ENCODE data around the gene CENPM. TPM values are rescaled to one million over a fixed set of nuclear protein-coding genes. Genes with fewer than 3 reads are reported as not detected.

CENPM gene
- polyA plus RNA-seq, 1 donor, result 5.3 TPM

DNA sequence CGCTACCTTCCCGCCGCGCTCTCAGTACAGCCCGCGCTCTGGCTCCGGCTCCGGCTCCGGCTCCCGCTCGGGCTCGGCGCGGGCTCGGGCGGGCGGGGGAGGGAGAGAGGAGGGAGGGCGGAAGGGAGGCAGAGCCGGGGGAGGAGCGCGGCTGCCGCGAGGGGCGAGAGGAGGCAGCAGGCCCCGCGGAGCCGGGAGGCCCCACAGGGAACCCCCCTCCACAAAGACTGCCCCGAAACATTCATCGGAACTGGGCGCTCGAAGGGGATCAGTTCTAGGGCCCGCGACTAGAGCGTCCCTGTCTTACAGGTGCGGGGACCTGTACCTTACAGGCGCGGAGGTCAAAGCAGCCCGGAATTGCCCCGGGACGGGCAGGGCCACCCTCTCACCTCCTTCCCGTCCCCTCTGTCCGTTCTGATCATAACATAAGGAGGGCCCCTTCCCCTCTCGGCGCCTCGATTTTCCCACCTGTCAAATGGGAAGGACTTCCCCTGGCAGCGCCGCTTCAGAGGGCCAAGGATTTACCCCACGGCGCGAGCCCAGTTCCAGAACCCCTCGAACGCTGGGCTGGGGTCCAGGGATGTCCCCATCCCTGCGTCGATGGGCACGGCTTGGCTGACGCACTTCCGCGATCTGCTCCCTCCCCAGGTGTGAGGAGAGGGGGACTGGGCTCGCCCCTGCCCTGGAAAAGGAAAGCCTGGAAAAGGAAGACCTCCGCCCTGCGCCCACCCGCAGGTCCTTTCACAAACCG is 31.7 kb downstream of the CENPM start, which contains the start of gene SHISA8:
Gene SHISA8, minus strand, starts transcription at position 40 of the 751 bp plus-strand sequence. CDS start 407 bp downstream, outside the sequence.
- DNase-seq (ENCODE audit: low read depth), result no peak

DNA sequence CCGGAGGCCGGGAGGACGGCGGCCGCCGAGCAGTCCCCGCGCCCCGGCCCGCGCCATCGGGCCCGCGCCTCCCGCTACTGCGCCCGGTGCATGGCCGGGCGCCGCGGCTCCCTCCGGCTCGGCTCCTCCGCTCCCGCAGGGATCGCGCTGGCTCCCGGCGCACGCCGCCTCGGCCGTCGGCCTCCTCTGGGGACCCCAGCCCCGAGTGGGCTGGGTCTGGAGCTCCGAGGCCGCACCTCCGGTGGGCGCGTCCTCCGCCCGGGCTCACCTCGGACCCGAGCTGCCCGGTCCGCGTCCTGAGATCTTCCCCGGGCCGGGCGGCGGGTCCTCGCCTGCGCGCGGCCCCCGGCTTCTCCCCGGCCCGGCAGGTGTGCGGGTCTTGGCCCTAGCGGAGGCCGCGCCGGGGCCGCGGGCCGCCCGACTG is 32.3 kb downstream of the CENPM start:
- no peak for DNase-seq (ENCODE audit: low read depth)

DNA sequence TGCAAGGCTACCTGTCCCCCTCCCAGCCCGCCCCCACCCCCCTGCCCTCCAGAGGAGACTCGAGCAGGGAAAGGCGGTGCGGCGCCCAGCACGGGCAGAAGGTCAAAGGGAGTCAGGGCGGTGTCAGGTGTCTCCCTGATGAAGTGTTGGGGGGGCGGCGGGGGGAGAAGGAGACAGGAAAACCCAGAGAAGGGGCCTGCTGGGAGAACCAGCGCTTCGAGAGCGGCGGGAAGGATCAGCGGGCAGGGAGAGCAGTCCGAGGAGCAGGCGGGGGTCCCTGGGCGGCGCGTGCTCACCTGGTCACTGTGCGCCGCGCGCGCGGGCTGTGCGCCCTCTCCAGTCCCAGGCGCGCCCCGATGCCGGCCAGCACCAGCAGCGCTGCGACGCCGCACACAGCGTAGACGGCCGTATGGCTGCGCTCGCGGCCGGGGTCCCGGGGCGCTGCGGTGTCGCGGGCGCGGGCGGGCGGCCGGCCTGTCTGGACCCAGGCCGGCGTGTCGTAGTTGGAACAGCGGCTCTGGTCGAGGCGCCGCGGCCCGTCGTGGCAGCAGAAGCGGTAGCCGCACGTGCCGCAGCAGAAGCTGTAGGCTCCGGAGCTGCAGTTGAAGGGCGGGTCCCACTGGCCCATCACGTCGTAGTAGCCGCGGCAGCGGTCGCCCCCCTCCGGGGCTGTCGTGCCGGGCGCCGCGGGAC is 33.0 kb downstream of the CENPM start:
- no peak for DNase-seq (ENCODE audit: low read depth)

DNA sequence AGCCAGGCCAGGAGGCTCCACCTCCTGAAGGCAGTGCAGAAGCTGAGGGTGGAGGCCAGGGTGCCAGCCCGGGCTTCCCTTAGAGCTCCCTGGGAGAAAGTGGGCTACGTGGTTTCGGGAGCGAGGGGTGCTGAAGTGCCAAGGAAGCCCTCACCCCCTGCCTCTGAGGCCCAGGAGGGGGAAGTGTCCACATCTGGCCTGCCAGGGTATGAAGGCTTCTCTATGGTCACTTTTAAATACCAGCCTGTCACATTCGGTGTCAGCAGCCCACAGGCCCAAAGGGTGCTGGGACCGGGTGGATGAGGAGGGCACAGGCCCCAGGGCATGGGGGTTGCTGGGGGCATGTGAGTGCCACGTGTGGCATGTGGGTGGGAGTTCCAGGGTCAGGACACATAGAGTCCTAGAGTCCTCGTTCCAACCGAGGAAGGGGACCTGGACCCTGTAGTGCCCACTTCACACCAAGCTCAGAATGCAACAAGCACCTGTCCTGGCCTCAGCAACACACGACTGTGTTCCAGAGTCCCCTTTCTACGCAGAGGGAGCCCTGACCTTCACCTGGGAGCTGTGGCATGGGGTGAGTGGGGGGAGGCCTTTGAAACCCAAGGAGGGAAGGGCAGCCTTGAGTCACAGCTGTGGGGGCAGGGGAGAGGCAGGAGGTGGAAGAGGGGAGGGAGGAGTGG is 33.8 kb downstream of the CENPM start:
- no peak for DNase-seq (ENCODE audit: low read depth)

DNA sequence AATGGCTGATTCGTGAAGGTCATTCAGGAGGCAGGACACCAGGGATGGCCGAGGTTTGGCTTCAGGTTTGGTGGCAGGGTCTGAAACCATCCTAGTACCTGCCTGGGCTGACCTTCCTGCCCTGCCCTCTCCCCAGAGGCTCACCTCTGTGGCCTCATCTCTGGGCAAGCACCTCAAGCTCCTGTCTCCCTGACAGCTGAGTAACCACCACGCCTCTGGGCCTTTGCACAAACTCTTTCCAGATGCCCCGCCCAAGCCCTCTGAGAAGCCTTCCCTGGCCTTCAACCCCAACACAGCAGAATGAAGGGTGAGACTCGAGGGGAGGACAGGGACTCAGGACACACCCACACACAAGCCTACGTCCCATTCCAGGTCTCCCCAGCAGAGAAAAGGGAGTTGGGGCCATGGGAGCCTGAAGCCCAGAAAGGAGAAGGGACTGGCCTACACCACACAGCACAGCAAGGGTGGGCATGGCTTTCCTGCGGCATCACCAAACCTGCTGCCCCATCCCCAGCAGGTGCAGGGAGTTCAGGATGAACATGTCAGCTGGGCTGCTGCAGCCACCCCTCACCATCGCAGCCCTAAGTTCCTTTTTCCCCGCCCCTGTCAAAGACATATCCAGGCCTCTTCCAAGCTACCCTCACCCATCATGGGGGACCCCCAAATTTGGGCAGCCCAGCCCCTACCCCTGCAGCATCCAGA is 34.5 kb downstream of the CENPM start:
- DNase-seq (ENCODE audit: low read depth), result no peak

DNA sequence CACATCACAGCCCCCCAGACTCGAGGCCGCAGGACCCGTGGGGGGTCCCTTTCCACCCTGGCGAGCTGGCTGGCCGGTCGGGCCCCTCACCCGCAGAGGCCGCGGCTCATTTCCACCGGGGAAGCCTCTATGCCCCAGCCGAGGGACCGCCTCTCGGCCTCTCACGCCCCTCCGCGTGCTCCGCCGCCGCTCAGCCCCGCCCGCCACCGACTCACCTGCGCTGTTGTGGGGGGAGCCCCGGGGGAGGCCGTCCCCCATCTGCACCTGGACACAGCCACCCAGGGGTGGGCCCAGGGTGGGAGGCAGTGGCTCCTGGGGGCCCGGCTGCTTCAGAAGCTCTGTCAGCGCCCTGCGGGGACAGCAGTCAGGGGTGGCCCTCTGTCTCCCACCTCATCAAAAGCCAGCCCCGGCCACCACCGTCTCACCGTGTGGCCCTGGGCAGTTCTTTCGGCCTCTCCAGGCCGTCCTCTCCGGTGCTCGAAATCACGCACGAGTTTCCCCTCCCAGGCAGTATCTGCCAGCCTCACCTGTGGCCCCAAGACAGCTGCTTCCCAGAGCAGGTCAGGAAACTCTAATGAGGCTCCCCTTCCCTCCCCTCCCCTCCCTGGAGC is 35.8 kb downstream of the CENPM start:
- DNase-seq (ENCODE audit: low read depth), result no peak

DNA sequence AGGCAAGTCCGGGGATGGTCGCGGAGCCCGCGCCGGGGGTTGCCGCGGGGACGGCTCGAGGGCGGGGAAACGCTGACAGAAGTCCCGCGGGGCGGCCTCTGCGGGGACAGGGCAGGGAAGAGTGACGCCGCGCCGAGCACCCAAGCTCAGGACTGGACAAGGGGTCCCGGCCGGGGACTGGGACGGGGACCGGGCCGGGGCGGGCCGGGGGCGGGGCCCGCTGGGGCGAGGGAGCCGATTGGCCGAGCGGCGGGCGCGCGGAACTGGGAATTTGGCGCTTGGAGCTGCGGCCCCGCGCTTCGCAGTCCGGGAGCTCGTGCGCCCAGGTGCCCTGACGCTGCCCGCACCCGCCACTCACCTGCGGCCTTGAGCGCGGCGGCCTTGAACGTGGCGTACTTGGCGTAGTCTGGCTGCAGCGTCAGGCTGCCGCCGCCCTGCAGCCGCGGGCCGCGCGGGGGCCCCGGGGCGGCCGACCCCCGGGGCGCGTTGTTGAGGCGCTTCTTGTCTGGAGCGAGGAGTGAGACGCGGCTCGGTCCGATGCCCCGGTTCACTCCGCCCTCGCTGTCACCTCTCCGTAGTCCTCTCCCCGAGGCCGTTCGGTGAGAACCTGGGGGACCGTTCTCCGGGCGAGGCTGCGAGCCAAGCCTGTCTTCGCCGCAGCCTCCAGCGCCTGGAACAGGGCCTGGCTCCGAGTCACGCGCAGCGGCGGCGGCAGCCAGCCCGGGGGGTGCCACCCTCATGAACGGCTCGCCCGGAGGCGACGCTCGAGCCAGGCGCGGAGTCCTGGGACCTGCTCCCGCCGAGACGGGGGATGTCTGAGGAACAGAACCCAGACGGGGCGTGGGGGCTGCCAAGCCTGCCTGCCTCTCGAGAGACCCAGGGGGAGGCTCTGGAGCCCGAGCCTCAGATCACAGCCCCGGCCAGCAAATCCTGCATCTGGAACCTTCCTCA is 36.6 kb downstream of the CENPM start:
- no peak for DNase-seq (ENCODE audit: low read depth)

DNA sequence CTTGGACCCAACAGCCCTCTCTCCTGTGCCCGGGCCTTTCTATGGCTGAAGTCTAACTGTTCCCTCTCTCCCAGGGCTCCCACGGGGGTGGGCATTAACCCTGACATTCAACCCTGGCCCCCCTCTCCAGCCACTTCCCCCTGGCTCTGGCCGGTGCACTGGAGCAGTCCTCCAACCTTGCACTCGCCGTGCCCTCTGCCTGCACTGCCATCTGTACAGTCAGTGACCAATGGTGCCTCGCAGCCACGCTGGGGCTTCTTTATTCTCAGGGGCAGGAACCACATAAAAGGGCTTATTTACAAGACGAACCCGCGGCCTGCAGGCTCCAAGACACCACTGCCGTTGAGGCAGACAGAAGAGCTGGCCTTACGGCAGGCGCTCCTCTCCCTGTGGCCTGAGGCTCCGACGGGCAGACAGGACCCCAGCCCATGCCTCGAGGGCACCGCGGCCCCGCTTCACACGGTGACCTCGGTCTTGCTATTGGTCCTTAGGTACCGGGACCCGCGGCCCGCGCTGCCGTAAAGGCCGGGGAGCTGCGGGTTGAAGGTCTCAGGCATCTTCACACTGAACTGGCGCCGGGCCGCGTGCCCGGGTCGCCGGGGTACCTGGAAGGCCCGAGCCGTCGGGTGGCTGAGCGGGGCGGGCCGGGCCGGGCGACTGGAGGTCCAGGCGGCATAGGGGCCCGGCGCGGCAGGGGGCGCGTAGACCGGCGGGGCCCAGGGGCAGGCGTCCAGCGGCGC is 37.5 kb downstream of the CENPM start:
- DNase-seq (ENCODE audit: low read depth), result no peak

DNA sequence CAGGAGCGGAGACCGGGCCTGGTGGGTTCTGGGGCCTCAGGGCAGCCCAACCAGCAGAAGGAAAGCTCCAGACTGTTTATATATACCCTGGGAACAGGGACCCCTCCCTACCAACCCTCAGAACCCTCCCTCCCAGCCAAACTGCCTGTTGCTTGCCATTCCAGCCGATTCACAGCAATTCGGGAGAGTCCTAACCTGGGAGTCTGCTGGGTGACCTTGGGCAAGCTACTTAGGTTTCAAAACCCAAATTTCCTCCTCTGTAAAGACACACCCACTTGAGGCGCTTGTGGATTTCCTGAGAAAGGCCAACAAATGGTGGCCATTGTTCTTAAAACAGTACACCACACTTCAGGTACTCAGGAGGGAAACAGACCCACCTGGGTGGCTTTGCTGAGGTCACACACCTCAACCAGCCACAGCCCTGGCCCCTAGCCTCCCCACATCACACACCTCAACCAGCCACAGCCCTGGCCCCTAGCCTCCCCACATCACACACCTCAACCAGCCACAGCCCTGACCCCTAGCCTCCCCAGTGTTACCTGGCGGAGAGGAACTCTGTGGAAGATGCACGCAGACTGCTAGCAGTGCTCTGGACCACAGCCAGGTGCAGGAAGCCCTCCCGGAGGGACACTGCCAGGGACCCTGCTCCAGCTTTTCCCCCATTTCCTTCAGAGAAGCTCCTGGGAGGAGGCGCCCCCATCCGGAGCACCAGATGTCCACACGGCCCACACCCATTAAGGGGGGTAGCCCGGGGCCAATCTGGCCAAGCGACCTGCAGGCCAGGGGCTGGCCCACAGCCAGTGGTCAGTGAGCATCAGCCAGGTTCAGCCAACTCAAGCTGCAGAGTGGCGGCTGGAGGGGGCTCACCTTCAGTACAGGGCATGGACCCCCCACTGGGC is 38.3 kb downstream of the CENPM start:
- no peak for DNase-seq (ENCODE audit: low read depth)

DNA sequence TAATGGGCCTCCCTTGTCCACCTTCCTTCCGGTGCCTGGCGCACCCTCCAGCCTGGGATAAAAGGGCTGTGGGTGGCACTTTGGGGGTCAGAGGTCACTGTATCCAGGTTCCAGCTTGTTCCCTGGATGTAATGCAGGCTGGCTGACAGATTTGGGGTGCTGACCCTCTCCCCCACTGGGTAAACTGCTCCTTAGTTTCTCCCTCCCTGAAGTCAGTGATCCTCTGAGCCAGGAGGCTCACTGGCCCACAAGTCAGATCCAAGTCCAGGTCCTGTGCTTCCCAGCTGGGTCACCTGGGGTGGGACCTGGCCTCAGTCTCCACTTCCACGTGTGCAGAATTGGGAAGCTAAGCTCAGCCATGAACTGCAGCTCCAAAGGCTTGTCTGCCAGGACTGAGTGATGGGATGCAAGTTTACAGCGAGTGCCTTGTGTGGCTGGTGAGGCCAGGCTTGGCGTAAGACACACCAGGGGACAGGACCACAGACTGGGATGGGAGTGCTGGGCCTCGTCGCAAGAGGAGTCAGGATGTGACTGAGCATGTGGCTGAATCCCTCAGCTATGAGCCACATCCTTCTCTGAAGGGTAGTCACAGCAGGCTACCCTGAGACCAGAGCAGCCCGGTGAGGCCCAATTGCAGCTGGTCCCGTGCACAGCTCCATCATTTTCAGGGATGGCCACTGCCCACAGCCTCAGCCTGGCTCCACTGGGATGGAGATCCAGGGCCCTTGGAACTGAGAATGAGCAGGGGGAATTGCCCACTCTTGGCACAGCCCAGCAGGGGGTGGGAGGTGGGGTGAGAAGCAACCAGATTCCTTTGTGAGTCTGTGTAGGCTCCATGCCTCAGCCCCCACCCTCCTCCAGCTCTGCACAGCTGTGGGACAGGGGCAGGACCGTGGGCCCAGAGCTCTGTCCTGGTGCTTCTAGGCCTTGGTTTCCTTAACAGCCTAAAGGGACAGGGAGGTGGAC is 39.2 kb downstream of the CENPM start:
- DNase-seq (ENCODE audit: low read depth), result no peak

DNA sequence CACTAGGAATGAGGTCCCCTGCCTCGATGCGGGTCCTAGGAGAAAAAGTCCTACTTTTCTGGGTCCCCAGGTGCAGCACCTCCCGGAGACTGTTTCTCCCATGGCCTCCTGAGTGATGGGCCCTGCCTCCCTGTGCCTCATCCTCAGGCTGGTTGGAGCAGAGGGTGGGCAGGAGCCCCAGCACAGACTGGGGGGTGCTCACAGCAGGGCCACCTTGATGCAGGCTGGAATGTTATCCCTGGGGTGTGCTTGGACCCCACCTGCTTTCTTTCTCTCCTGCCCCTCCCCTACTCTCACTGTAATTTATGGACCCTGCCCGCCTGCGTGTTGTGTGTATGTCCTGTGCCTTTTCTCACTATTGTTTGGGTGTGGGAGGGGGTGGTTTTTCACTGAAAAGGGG is 40.1 kb downstream of the CENPM start:
- no peak for DNase-seq (ENCODE audit: low read depth)

DNA sequence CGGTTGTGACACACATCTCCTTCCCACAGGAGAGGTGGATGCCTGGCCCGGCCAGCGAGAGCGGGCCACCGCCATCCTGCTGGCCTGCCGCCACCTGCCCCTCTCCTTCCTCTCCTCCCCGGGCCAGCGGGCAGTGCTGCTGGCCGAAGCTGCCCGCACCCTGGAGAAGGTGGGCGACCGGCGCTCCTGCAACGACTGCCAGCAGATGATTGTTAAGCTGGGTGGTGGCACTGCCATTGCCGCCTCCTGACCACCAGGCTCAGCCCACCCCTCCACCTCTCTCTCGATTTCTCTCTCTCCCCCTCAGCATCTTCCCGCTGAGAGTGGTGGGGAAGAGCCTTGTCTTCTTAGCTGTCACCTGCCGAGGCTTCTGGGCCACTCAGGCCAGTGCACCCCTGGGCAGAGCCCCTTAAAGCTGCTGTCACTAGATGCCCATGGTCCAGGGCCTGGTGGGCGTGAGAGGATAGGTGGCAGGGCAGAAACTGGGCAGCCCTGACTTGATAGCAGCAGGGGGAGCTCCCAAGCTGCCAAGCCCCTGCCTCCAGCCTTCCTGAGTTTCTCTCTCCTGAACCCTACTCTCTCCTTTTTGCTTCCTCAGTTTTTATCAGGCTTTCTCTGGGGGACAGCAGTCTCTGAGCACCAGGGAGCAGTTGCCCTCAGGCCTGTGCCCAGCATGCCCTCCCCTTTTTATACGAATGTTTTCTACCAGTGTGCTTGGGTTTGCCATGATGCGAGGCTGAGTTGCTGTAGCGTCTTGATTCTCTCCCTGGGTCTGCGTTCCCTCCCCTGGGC is 41.3 kb downstream of the CENPM start:
- DNase-seq (ENCODE audit: low read depth), result no peak

DNA sequence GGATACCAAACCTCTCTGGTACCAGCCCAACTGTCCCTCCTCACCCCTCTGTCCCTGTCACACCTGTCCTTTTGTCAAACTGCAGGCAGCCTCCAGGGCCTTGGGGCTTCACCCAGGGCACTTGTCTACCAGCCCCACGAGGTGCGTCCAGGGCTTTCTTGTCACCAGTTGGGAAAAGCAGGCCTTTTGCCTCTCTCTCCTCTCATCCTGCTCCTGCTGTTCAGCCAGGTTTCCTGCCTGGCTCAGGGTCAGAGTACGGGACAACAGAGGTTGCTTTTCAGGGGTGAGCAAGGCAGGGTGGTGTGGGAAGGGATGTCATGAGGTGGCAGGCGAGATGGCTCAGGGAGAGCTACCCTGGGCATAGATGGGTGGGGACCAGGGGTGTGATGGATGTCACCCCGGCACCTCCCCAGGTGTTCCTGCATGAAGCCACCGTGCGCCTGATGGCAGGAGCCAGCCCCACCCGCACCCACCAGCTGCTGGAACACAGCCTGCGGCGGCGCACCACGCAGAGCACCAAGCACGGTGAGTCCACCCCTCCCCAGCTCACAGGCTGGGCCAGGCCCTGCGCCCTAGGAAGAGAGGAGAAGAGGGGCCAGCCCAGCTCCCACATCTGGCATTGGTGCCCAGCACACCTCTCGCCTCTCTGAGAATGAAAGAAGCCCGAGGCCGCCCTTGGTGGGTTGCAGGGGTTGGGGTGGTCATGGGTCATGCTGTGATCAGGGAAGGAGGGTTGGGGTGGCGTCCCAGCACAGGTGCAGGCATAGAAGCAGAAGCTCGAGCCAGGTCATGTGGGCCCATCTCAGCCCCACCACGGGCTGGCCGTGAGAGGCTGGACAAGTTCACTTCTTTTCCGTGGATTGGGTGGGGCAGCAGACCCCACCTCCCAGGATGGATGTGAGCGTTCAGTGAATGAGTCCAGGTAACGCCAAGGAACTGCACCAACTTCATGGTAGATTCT is 42.2 kb downstream of the CENPM start:
- no peak for DNase-seq (ENCODE audit: low read depth)

DNA sequence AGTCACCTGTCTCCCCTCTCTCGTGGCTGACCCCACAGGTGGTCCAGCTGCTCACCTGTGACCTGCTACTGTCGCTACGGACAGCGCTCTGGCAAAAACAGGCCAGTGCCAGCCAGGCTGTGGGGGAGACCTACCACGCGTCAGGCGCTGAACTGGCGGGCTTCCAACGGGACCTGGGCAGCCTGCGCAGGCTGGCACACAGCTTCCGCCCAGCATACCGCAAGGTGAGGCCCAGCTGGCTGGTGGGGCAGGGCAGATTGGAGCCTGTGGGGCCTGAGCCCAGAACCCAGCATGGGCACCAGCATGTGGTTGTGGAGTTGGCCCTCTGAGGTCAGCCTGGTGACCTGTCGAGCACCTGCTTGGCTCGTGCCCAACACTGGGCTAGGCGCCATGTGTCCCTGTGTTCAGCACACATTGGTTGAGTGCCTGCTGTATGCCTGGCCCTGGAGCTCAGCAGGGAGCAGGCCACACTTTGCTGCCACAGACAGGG is 44.0 kb downstream of the CENPM start:
- DNase-seq (ENCODE audit: low read depth), result no peak

DNA sequence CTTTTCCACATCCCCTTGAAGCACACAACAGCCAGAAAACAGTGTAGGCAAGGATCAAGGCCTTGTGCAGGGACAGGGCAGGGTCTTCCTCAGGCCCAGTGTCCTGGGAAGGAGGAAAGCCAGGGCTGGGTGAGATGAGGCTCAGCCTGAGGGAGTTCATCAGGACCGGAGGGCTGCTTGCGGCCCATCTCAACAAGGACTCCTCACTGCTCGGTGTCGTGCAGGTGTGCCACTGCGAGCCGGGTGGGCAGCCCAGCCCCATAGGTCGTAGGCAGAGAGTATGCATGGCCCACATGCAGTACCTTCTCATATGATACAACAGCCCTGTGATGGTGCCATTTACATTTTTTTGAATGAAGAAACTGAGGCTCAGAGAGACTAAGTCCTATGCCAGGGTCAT is 44.9 kb downstream of the CENPM start:
- no peak for DNase-seq (ENCODE audit: low read depth)

Measured in forelimb muscle (tissue), 1 donor.